K562 (cell line): ENCODE results near the gene SOX12. TPM values are rescaled to one million over a fixed set of nuclear protein-coding genes. Genes with fewer than 3 reads are reported as not detected.

Experiments used
- ATAC-seq: fragments of 200-7000 bp; cut with Tn5 transposase; 3 replicates; pipeline ENCODE4 v1.9.1; 2020; ENCODE audit warnings: moderate library complexity
- Bru-seq: library from RNA; stranded (reverse); fragments of 400-500 nt; gene quantifications from one replicate; lab custom pipeline; 2021; lab: Mats Ljungman, UMichigan
- BruChase-seq, 2 experiments: library from RNA; stranded (reverse); fragments of 400-500 nt; gene quantifications; one replicate each; lab custom pipeline; 2021; lab: Mats Ljungman, UMichigan
- BruUV-seq: library from RNA; stranded (reverse); fragments of 400-500 nt; replicated peaks from 2 replicates; lab custom pipeline; 2021; lab: Mats Ljungman, UMichigan
- CTCF ChIA-PET: fragments of 300-600 bp; formaldehyde crosslinking; extraction: SDS; loops from one replicate; lab custom pipeline; 2021; ENCODE audit warnings: low intra/inter-chr PET ratio; lab: Yijun Ruan, JAX
- POLR2A ChIA-PET: fragments of 300-600, 350-650 bp; sonication (Branson Sonifier 250); formaldehyde crosslinking; extraction: SDS; loops from one replicate; lab custom pipeline; 2021; ENCODE audit warnings: antibody characterized with exemption, inconsistent platforms; lab: Yijun Ruan, JAX
- DNase-seq, 4 experiments: peaks; one replicate each; pipeline versions ENCODE4 v3.0.0 to v3.0.0-alpha.2; 2011 to 2018; ENCODE audit warnings: low spot score in 3 of 4, mixed read lengths in 3 of 4; ENCODE audit errors: extremely low read depth in 1 of 4
- FAIRE-seq: peaks from 2 replicates; lab custom pipeline; 2011; peaks lifted over from hg19 to GRCh38; lab: Jason Lieb, UNC
- H2AFZ ChIP-seq: 2 replicates; pipeline ENCODE4 v1.6.0; 2011; ENCODE audit warnings: low read depth, low read length, control low read depth, inconsistent platforms
- H3K27ac ChIP-seq: fragments of 200-600 bp; 3 replicates; pipeline ENCODE4 v1.8.0; 2011; ENCODE audit warnings: low read depth, mild to moderate bottlenecking, control low read depth, inconsistent platforms, low read length, moderate library complexity, mixed read lengths; ENCODE audit errors: extremely low read depth
- H3K27me3 ChIP-seq, 2 experiments: fragments of 300-600 bp in 1 of 2; 2 replicates in 1 of 2; 3 replicates in 1 of 2; pipeline versions ENCODE4 v1.6.0 to v1.8.0; 2011; ENCODE audit warnings: inconsistent platforms in 2 of 2, low read length in 2 of 2, mild to moderate bottlenecking in 1 of 2, mixed read lengths in 1 of 2, moderate library complexity in 1 of 2; ENCODE audit not compliant: control insufficient read depth in 2 of 2, insufficient read depth in 2 of 2
- H3K36me3 ChIP-seq: fragments of 300-600 bp; 3 replicates; pipeline ENCODE4 v1.8.0; 2011; ENCODE audit warnings: mild to moderate bottlenecking, low read length, inconsistent platforms; ENCODE audit not compliant: control insufficient read depth, insufficient read depth
- H3K4me1 ChIP-seq, 2 experiments: fragments of 200-600 bp in 1 of 2; replicated peaks in 1 of 2; 2 replicates in 1 of 2; 3 replicates in 1 of 2; pipeline versions ENCODE4 v1.5.1 to v1.8.0; 2011; ENCODE audit warnings: inconsistent platforms in 2 of 2, low read length in 2 of 2, mild to moderate bottlenecking in 1 of 2, mixed read lengths in 1 of 2, moderate library complexity in 1 of 2; ENCODE audit not compliant: control insufficient read depth in 2 of 2, insufficient read depth in 2 of 2
- H3K4me2 ChIP-seq: 2 replicates; pipeline ENCODE4 v1.6.1; 2011; ENCODE audit warnings: low read length, control low read depth, inconsistent platforms, mixed read lengths; ENCODE audit not compliant: insufficient read depth
- H3K4me3 ChIP-seq: fragments of 200-600 bp; sonication (generic), shearing (Covaris generic); 2 replicates; pipeline ENCODE4 v1.5.1; 2016; ENCODE audit warnings: control low read depth, inconsistent platforms
- H3K79me2 ChIP-seq: fragments of 200-600 bp; 3 replicates; pipeline ENCODE4 v1.8.0; 2011; ENCODE audit warnings: low read length, inconsistent platforms; ENCODE audit not compliant: control insufficient read depth, insufficient read depth
- H3K9ac ChIP-seq, 2 experiments: 2 replicates each; pipeline versions ENCODE4 v1.6.0 to v1.6.1; 2011; ENCODE audit warnings: low read depth in 2 of 2, low read length in 2 of 2, control low read depth in 1 of 2, inconsistent platforms in 1 of 2, mild to moderate bottlenecking in 1 of 2, mixed read lengths in 1 of 2; ENCODE audit not compliant: insufficient read depth in 1 of 2
- H3K9me1 ChIP-seq: one replicate; pipeline ENCODE4 v1.6.0; 2011; ENCODE audit warnings: inconsistent platforms, mild to moderate bottlenecking, low read length, moderate library complexity; ENCODE audit not compliant: control insufficient read depth, insufficient read depth
- H3K9me3 ChIP-seq: replicated peaks from 2 replicates; pipeline ENCODE4 v1.5.1; 2011; ENCODE audit warnings: low read depth, low read length, inconsistent platforms; ENCODE audit not compliant: control insufficient read depth, insufficient read depth
- H4K20me1 ChIP-seq: replicated peaks from 2 replicates; pipeline ENCODE4 v1.6.1; 2011; ENCODE audit warnings: low read length, inconsistent platforms, mixed read lengths; ENCODE audit not compliant: control insufficient read depth, insufficient read depth
- ELK1 ChIP-seq: sonication (generic); formaldehyde crosslinking; IDR thresholded peaks from 2 replicates; pipeline ENCODE4 v1.8.1; 2022; ENCODE audit warnings: missing genetic modification reagents
- L3MBTL2 ChIP-seq: fragments of 450-650 bp; IDR thresholded peaks from 2 replicates; pipeline ENCODE4 v1.6.1; 2016; ENCODE audit warnings: mild to moderate bottlenecking, moderate library complexity
- POLR2G ChIP-seq: fragments of 200-400 bp; formaldehyde crosslinking; IDR thresholded peaks from 2 replicates; pipeline ENCODE4 v1.6.1; 2017; ENCODE audit warnings: low read depth, mild to moderate bottlenecking, antibody characterized with exemption, low read length, moderate library complexity
- RB1 ChIP-seq: fragments of 450-650 bp; IDR thresholded peaks from 2 replicates; pipeline ENCODE4 v1.6.1; 2017; ENCODE audit warnings: low read depth, mild to moderate bottlenecking
- RBFOX2 ChIP-seq: fragments of 200-400 bp; formaldehyde crosslinking; IDR thresholded peaks from 2 replicates; pipeline ENCODE4 v1.6.1; 2017; ENCODE audit warnings: low read depth, mild to moderate bottlenecking, low read length, moderate library complexity
- RBM22 ChIP-seq: fragments of 200-400 bp; formaldehyde crosslinking; IDR thresholded peaks from 2 replicates; pipeline ENCODE4 v1.6.1; 2018; ENCODE audit warnings: low read length, low read depth; ENCODE audit not compliant: poor library complexity, severe bottlenecking
- RFX5 ChIP-seq: IDR thresholded peaks from 2 replicates; pipeline ENCODE4 v1.6.1; 2011; ENCODE audit warnings: low read depth, mild to moderate bottlenecking, improper control_type of control experiment, low read length
- SNRNP70 ChIP-seq: fragments of 200-400 bp; formaldehyde crosslinking; optimal IDR thresholded peaks from 2 replicates; pipeline ENCODE3; 2017; ENCODE audit warnings: low read depth, low read length
- TBP ChIP-seq: optimal IDR thresholded peaks from 2 replicates; pipeline ENCODE3; 2011; ENCODE audit warnings: low read depth, low read length, improper control_type of control experiment
- XRCC4 ChIP-seq: IDR thresholded peaks from one replicate; pipeline ENCODE4 v1.6.1; 2011; ENCODE audit not compliant: insufficient read depth, insufficient read length; ENCODE audit errors: extremely low read depth
- ZFX ChIP-seq: sonication (generic); formaldehyde crosslinking; IDR thresholded peaks from 2 replicates; pipeline ENCODE4 v1.8.0; 2022; ENCODE audit warnings: mild to moderate bottlenecking, missing genetic modification reagents, moderate library complexity
- ZNF644 ChIP-seq: fragments of 200-800 bp; sonication (Bioruptor generic); IDR thresholded peaks from 2 replicates; pipeline ENCODE4 v1.6.1; 2016; ENCODE audit warnings: low read depth, missing genetic modification characterization, missing compliant biosample characterization
- WGBS: fragments of 100-300 bp; shearing (Covaris generic); methylation state at CpG from one replicate; pipeline ENCODE4 v1.1.6; 2016; ENCODE audit warnings: low coverage, mixed read lengths; ENCODE audit not compliant: insufficient coverage; ENCODE audit errors: missing lambda C conversion rate; 5-methylcytosine and 5-hydroxymethylcytosine counted together
- in situ Hi-C: fragments of 300-500 bp; cut with MboI; formaldehyde crosslinking; loops from 4 replicates; pipeline ENCODE4 v1.15.0; 2018; ENCODE audit warnings: inconsistent platforms, mixed read lengths
- intact Hi-C: fragments of 100-400 bp; cut with micrococcal nuclease; formaldehyde crosslinking; loops from 2 replicates; pipeline ENCODE4 v1.14.2; 2022
- long read RNA-seq, 3 experiments: library from polyadenylated mRNA in 2 of 3; library from RNA in 1 of 3; unstranded in 2 of 3; stranded (forward) in 1 of 3; transcript quantifications; one replicate each; pipeline ENCODE4 v2.0.0, GENCODE V29; 2019 to 2022
- polyA minus RNA-seq, 3 experiments: library from RNA; depleted of rRNA, polyadenylated mRNA; stranded (reverse); fragments of >200 nt; gene quantifications; 2 replicates each; pipeline ENCODE4 v1.2.3, GENCODE V29; 2011
- polyA plus RNA-seq, 8 experiments: library from polyadenylated mRNA; depleted of rRNA in 4 of 8; stranded (reverse) in 5 of 8; unstranded in 3 of 8; fragments of >200 nt; fragmentation: Nextera tagmentation in 2 of 8; fragmentation: Illumina TruSeq in 1 of 8; extraction: Ambion mirVana in 2 of 8; extraction: Trizol in 1 of 8; gene quantifications; 2 replicates each; pipeline versions ENCODE4 v1.2.1 to v1.2.3, GENCODE V29; 2011 to 2014; ENCODE audit warnings: inconsistent platforms in 1 of 8, missing spikeins in 1 of 8
- total RNA-seq, 7 experiments: library from RNA; depleted of rRNA in 6 of 7; stranded (reverse); fragments of >200 nt in 6 of 7; fragmentation: Illumina TruSeq in 2 of 7; extraction: Trizol in 2 of 7; gene quantifications; 2 replicates each; pipeline versions ENCODE4 v1.2.1 to v1.2.3, GENCODE V29; 2011 to 2021; ENCODE audit warnings: low replicate concordance in 1 of 7
- TF ChIP-seq, protein P1 (sequence below): fragments of 450-650 bp; IDR thresholded peaks from 2 replicates; pipeline ENCODE4 v1.6.1; 2017; ENCODE audit warnings: antibody characterized with exemption

The SOX12 gene
- total RNA-seq (2011; cell fraction: chromatin; rRNA removed; ENCODE audit: low replicate concordance), result 5.5 and 9.5 TPM in 2 replicates
- total RNA-seq (2011; cell fraction: nucleolus; rRNA removed), result 8.4 and 9.8 TPM in 2 replicates
- total RNA-seq (2011; cell fraction: nucleoplasm; rRNA removed), result 8.9 and 11.8 TPM in 2 replicates
- total RNA-seq (2014; rRNA removed), result 6.5 and 9.2 TPM in 2 replicates
- total RNA-seq (2014; rRNA removed; fragmentation: Illumina TruSeq; extraction: Trizol), result 1.3 and 1.4 TPM in 2 replicates
- 2.6 and 2.8 TPM in 2 replicates for total RNA-seq (2015; rRNA removed; fragmentation: Illumina TruSeq; extraction: Trizol)
- 26.1 and 26.3 TPM in 2 replicates for total RNA-seq (2021)
- 1.8 and 3.5 TPM in 2 replicates for polyA plus RNA-seq (2011; rRNA removed)
- polyA plus RNA-seq (2011; cell fraction: cytosol; rRNA removed), result 2.4 and 2.8 TPM in 2 replicates
- polyA plus RNA-seq (2011; cell fraction: nucleus; rRNA removed), result 9.5 and 9.7 TPM in 2 replicates
- 13.7 and 13.9 TPM in 2 replicates for polyA plus RNA-seq (2012)
- 6.7 and 7.4 TPM in 2 replicates for polyA plus RNA-seq (2014; fragmentation: Illumina TruSeq; extraction: Trizol)
- under 1 TPM; 0.42 to 0.48 TPM for polyA plus RNA-seq (2014; fragmentation: Nextera tagmentation; extraction: Ambion mirVana)
- 6.7 and 9.6 TPM in 2 replicates for polyA plus RNA-seq (2014; rRNA removed)
- 2.0 and 2.9 TPM in 2 replicates for polyA minus RNA-seq (2011; rRNA and poly(A)+ RNA removed)
- polyA minus RNA-seq (2011; cell fraction: cytosol; rRNA and poly(A)+ RNA removed), result 4.7 and 7.1 TPM in 2 replicates
- 2.7 and 5.2 TPM in 2 replicates for polyA minus RNA-seq (2011; cell fraction: nucleus; rRNA and poly(A)+ RNA removed)
- Bru-seq, nascent RNA, result percentile 71 among the genes with signal in this experiment
- percentile 70 among the genes with signal in this experiment for BruChase-seq, experiment 1, labeled RNA remaining after a 2-hour chase
- percentile 83 among the genes with signal in this experiment for BruChase-seq, experiment 2, labeled RNA remaining after a 6-hour chase
- long read RNA-seq, experiment 1, full-length matches to known transcripts, result 37 of 37 reads
- long read RNA-seq, experiment 1, partial matches to known transcripts, result 0 of 37 reads
- long read RNA-seq, experiment 1, other reads (novel, unspliced or antisense), result 0 of 37 reads
- long read RNA-seq, experiment 2, full-length matches to known transcripts, result 44 of 44 reads
- long read RNA-seq, experiment 2, partial matches to known transcripts, result 0 of 44 reads
- long read RNA-seq, experiment 2, other reads (novel, unspliced or antisense), result 0 of 44 reads
- long read RNA-seq, experiment 3, result 0 reads

DNA sequence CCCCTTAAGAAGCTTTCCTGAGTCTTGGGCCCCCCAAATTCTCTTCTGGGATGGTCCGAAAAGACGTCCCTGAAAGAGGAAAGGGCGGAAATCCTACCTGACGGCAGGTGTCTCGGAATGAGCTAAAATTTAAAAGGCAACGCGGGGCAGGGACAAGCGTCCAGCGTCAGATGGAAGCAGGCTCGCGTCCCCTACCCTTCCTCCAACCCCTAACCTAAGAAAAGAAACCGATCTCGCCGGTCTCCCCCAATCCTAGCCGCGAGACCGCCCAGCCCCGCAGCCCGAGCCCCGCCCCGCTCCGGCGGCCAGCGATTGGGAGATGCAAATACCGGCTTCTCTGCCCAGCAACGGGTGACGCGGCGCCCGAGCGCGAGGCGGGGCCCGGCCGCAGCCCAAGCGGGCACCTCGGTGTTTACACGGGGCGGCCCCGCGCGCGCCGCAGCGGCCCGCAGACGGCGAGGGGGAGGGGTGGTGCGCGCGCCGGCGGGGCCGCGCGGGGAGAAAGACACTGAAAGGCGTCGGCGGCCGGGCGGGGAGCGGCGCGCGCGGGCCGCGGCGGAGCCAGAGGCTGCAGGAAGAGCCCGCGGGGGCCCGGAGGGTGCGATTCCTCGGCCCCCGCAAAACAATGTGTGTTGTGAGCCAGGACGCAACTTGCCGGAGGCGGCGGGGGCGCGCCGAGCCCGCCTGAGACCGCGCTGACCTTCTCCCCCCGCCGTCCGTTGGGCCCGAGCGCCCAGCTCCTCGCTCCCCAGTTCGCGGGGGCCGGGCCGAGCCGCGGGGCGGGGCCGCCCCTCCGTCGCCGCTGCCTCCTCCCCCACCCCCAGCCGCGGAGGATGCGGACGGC, at the start of gene SOX12:
TSS of gene SOX12 (plus strand) at position 508 of the 844 bp plus-strand sequence. CDS start 373 bp downstream, outside the sequence.
- CTCF ChIA-PET, result interaction anchor here (1.3 kb wide), 1 partner anchor 59 kb away, joined by 3 read pairs; no protein-coding TSS in a partner anchor
- TF ChIP-seq XRCC4 (no peak), RBM22 (no peak), ZFX (CRISPR knock-in tag) (peak; percentile 87), TBP (peak; percentile 65), ZNF644 (tag) (peak; percentile 76; the same call in 1 of the 2 replicates), RFX5 (peak; percentile 99), RBFOX2 (peak; percentile 76), L3MBTL2 (0 out of 2 replicates have a peak, but pooled peaks have one; percentile 7), SNRNP70 (no peak), ELK1 (CRISPR knock-in tag) (no peak), RB1 (peak; percentile 78; the same call in 1 of the 2 replicates), POLR2G (peak; percentile 82)
- TF ChIP-seq, protein P1, sequence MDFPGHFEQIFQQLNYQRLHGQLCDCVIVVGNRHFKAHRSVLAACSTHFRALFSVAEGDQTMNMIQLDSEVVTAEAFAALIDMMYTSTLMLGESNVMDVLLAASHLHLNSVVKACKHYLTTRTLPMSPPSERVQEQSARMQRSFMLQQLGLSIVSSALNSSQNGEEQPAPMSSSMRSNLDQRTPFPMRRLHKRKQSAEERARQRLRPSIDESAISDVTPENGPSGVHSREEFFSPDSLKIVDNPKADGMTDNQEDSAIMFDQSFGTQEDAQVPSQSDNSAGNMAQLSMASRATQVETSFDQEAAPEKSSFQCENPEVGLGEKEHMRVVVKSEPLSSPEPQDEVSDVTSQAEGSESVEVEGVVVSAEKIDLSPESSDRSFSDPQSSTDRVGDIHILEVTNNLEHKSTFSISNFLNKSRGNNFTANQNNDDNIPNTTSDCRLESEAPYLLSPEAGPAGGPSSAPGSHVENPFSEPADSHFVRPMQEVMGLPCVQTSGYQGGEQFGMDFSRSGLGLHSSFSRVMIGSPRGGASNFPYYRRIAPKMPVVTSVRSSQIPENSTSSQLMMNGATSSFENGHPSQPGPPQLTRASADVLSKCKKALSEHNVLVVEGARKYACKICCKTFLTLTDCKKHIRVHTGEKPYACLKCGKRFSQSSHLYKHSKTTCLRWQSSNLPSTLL, result no peak

More for the DNA sequence above, at the start of gene SOX12:
- peak; percentile 74 for ATAC-seq
- Histone ChIP-seq H3K9me1 (no peaks in the 10 kb centered on the region), H3K9me3 (no peaks in the 10 kb centered on the region), H3K27me3 (no peaks in the 10 kb centered on the region), H3K4me3 (peak within 1 kb of the TSS; percentile 65), H3K4me2 (peak within 1 kb of the TSS; percentile 96), H4K20me1 (peaks cover 14% of the 10 kb centered on the region; the same call in 1 of the 2 replicates), H3K4me1 (peaks cover 11 to 55% of the 10 kb centered on the region in 2 experiments; a peak in 4 of 5 replicates), H3K36me3 (peaks cover 24% of the 10 kb centered on the region; the same call in 2 of the 3 replicates), H3K27ac (peak within 1 kb of the TSS; percentile 95), H3K79me2 (peaks cover 47% of the 10 kb centered on the region), H2AFZ (peak within 1 kb of the TSS; percentile 93), H3K9ac (peak within 1 kb of the TSS; percentile 77 to 97)
- DNase-seq, result peak; percentile 74 to 94 (median 81)
- BruUV-seq, result no TSS peak
- under 1% methylated on average over 29 of the region's 106 CpGs for WGBS
- POLR2A ChIA-PET, result interaction anchor here (0.6 to 1.0 kb wide), 6 partner anchors 12 to 133 kb away, joined by 3 to 5 read pairs (median 3); no protein-coding TSS in a partner anchor
- intact Hi-C loops, result loop anchor here (2.0 kb wide), 2 partner anchors 28 to 58 kb away; partner anchors contain the start of gene ZCCHC3
- FAIRE-seq, result peak; percentile 75
- in situ Hi-C loops, result no loop called here
